HepG2 (cell line): ENCODE results near the gene DACT2. TPM values are rescaled to one million over a fixed set of nuclear protein-coding genes. Genes with fewer than 3 reads are reported as not detected.
A peak's percentile ranks its signal among the peaks of the same experiment; 100 is the strongest.

ENCODE experiments used
- BCL6 ChIP-seq: IDR thresholded peaks from 2 replicates; pipeline ENCODE4 v1.6.1; 2016; ENCODE audit warnings: missing genetic modification reagents, missing compliant biosample characterization
- DPF2 ChIP-seq: sonication (generic); formaldehyde crosslinking; IDR thresholded peaks from 2 replicates; pipeline ENCODE4 v1.4.0; 2020; ENCODE audit warnings: mild to moderate bottlenecking, low read depth, missing genetic modification reagents, borderline replicate concordance
- HMG20A ChIP-seq: IDR thresholded peaks from 2 replicates; pipeline ENCODE4 v1.6.1; 2016; ENCODE audit warnings: borderline replicate concordance
- HNRNPL ChIP-seq: fragments of 200-400 bp; formaldehyde crosslinking; IDR thresholded peaks from 2 replicates; pipeline ENCODE4 v1.6.1; 2017; ENCODE audit warnings: mild to moderate bottlenecking, low read depth, low read length
- KDM3A ChIP-seq: IDR thresholded peaks from 2 replicates; pipeline ENCODE4 v1.6.1; 2018; ENCODE audit warnings: low read depth, missing compliant biosample characterization
- MBNL3 ChIP-seq: fragments of 250-450 bp; sonication (Bioruptor Pico); conservative IDR thresholded peaks from 2 replicates; pipeline ENCODE4 v1.8.0; 2022; ENCODE audit warnings: mild to moderate bottlenecking, inconsistent platforms
- MTF2 ChIP-seq: sonication (generic); formaldehyde crosslinking; IDR thresholded peaks from 2 replicates; pipeline ENCODE4 v1.5.0; 2020; ENCODE audit warnings: missing genetic modification reagents, borderline replicate concordance
- PCBP2 ChIP-seq: fragments of 200-400 bp; formaldehyde crosslinking; optimal IDR thresholded peaks from 2 replicates; pipeline ENCODE3; 2018; ENCODE audit warnings: low read length, low read depth; ENCODE audit not compliant: poor library complexity, severe bottlenecking
- PHF21A ChIP-seq: sonication (generic); formaldehyde crosslinking; IDR thresholded peaks from 2 replicates; pipeline ENCODE4 v1.5.0; 2020; ENCODE audit warnings: mild to moderate bottlenecking, missing genetic modification reagents
- TEAD3 ChIP-seq: optimal IDR thresholded peaks from 2 replicates; pipeline ENCODE3; 2016; ENCODE audit warnings: borderline replicate concordance
- ZC3H4 ChIP-seq: sonication (generic); formaldehyde crosslinking; IDR thresholded peaks from 2 replicates; pipeline ENCODE4 v1.4.0; 2020; ENCODE audit warnings: missing genetic modification reagents, borderline replicate concordance
- ZFY ChIP-seq: sonication (generic); formaldehyde crosslinking; IDR thresholded peaks from 2 replicates; pipeline ENCODE4 v1.4.0; 2020; ENCODE audit warnings: missing genetic modification reagents
- ZKSCAN8 ChIP-seq: IDR thresholded peaks from 2 replicates; pipeline ENCODE4 v1.6.1; 2016; ENCODE audit warnings: borderline replicate concordance, missing genetic modification reagents, missing compliant biosample characterization
- ZNF235 ChIP-seq: sonication (generic); formaldehyde crosslinking; IDR thresholded peaks from 2 replicates; pipeline ENCODE4 v1.8.1; 2023; ENCODE audit warnings: mild to moderate bottlenecking, missing genetic modification reagents, borderline replicate concordance
- ZNF331 ChIP-seq: sonication (generic); formaldehyde crosslinking; IDR thresholded peaks from 2 replicates; pipeline ENCODE4 v1.4.0; 2020; ENCODE audit warnings: missing genetic modification reagents
- ZNF441 ChIP-seq: sonication (generic); formaldehyde crosslinking; IDR thresholded peaks from 2 replicates; pipeline ENCODE4 v1.7.0; 2021; ENCODE audit warnings: missing genetic modification reagents, borderline replicate concordance
- ZNF605 ChIP-seq: sonication (generic); formaldehyde crosslinking; IDR thresholded peaks from 2 replicates; pipeline ENCODE4 v1.8.0; 2022; ENCODE audit warnings: mild to moderate bottlenecking, missing genetic modification reagents
- polyA plus RNA-seq, 8 experiments: library from polyadenylated mRNA; depleted of rRNA in 3 of 8; stranded (reverse) in 7 of 8; unstranded in 1 of 8; fragments of >200 nt; fragmentation: Illumina TruSeq in 4 of 8; extraction: Trizol in 4 of 8; gene quantifications; 2 replicates each; pipeline versions ENCODE4 v1.2.1 to v1.2.3, GENCODE V29; 2011 to 2016; ENCODE audit warnings: low read depth in 4 of 8, missing spikeins in 1 of 8, mixed read lengths in 1 of 8; ENCODE audit not compliant: insufficient read depth in 1 of 8
- total RNA-seq, 5 experiments: library from RNA; depleted of rRNA; stranded (reverse); fragments of >200 nt; fragmentation: Illumina TruSeq; extraction: Trizol; gene quantifications; 2 replicates each; pipeline ENCODE4 v1.2.3, GENCODE V29; 2016; ENCODE audit warnings: low read depth in 1 of 5
- TF ChIP-seq, protein P1 (sequence below), 2 experiments: sonication (generic) in 1 of 2; formaldehyde crosslinking in 1 of 2; IDR thresholded peaks; 2 replicates each; pipeline versions ENCODE4 v1.4.0 to v1.6.1; 2018 to 2020; ENCODE audit warnings: missing genetic modification reagents in 2 of 2, borderline replicate concordance in 1 of 2, low read depth in 1 of 2, mild to moderate bottlenecking in 1 of 2, missing biosample characterization in 1 of 2
- TF ChIP-seq, protein P2 (sequence below): sonication (generic); formaldehyde crosslinking; IDR thresholded peaks from 2 replicates; pipeline ENCODE4 v1.4.0; 2020; ENCODE audit warnings: missing genetic modification reagents
- TF ChIP-seq, protein P3 (sequence below): sonication (generic); formaldehyde crosslinking; IDR thresholded peaks from 2 replicates; pipeline ENCODE4 v1.4.0; 2020; ENCODE audit warnings: missing genetic modification reagents

The DACT2 gene
- total and polyA plus RNA-seq, 2 of the 13 experiments (the other 11 are each of a cell fraction or from before 2014, with no cell fraction given): 0.15 TPM; not detected in 1

DNA sequence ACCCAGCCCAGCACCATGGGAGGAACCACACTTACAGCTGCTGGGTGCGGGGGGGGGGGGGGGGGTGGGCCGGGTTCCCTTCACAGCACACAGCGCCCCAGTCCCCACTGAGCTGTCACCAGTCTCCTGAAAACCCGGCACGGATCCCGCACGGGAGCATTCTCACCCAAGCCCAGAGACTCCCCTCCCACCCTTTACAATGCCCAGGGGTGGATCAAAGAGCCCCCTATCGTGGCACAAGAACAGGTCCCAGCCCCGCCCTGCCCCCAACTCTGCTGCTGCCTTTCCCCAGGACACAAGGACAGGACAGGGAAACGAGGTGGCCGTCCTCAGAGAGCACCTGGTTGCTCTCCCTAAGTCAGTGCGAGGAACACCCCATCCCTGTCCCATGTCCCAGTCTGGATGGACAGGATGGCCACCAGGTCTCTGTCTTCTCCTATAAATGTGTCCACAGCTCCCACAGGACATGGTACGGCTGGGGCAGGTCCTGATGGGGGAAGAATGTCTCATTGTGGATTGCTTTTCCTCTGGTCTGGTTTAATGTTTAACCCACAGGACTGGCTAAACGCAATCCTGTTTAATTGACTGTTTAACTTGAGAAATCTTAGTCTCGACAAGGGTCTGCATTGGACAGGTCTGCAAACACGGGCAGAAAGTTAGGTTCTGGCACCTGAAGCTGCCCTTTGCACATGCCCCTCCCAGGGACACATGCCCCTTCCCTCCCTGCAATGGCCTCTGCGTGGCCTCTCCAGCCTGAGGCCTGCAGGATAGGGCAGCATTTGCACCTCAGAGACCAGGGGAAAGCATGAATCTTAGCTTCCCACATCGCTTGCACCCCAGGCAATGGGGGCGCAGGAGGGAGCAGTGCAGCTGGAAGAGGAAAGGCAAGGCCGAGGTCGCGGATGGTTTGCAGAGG is 45.3 kb downstream of the DACT2 start (continued):
- TF ChIP-seq PHF21A: peak; percentile 86
- TF ChIP-seq, protein P1, sequence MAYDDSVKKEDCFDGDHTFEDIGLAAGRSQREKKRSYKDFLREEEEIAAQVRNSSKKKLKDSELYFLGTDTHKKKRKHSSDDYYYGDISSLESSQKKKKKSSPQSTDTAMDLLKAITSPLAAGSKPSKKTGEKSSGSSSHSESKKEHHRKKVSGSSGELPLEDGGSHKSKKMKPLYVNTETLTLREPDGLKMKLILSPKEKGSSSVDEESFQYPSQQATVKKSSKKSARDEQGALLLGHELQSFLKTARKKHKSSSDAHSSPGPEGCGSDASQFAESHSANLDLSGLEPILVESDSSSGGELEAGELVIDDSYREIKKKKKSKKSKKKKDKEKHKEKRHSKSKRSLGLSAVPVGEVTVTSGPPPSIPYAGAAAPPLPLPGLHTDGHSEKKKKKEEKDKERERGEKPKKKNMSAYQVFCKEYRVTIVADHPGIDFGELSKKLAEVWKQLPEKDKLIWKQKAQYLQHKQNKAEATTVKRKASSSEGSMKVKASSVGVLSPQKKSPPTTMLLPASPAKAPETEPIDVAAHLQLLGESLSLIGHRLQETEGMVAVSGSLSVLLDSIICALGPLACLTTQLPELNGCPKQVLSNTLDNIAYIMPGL (CRISPR knock-in tag; IDR thresholded peaks at IDR 0.05; ENCODE audit: borderline replicate concordance in 1 of 2, low read depth in 1 of 2): peak in 1 of 2 experiments; percentile 45; a peak in 1 of 4 replicates
- TF ChIP-seq ZNF331: peak; percentile 84
- TF ChIP-seq BCL6 (CRISPR knock-in tag): peak; percentile 93
- TF ChIP-seq DPF2 (CRISPR knock-in tag): peak; percentile 49; the same call in 1 of the 2 replicates
- no peak for TF ChIP-seq MBNL3 (CRISPR knock-in tag)
- no peak for TF ChIP-seq MTF2 (CRISPR knock-in tag)
- peak; percentile 82 for TF ChIP-seq TEAD3 (CRISPR knock-in tag)
- peak; percentile 36; the same call in 1 of the 2 replicates for TF ChIP-seq ZC3H4 (CRISPR knock-in tag)
- TF ChIP-seq, protein P2, sequence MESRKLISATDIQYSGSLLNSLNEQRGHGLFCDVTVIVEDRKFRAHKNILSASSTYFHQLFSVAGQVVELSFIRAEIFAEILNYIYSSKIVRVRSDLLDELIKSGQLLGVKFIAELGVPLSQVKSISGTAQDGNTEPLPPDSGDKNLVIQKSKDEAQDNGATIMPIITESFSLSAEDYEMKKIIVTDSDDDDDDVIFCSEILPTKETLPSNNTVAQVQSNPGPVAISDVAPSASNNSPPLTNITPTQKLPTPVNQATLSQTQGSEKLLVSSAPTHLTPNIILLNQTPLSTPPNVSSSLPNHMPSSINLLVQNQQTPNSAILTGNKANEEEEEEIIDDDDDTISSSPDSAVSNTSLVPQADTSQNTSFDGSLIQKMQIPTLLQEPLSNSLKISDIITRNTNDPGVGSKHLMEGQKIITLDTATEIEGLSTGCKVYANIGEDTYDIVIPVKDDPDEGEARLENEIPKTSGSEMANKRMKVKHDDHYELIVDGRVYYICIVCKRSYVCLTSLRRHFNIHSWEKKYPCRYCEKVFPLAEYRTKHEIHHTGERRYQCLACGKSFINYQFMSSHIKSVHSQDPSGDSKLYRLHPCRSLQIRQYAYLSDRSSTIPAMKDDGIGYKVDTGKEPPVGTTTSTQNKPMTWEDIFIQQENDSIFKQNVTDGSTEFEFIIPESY (CRISPR knock-in tag): no peak
- peak; percentile 28 for TF ChIP-seq PCBP2
- peak; percentile 47; the same call in 1 of the 2 replicates for TF ChIP-seq HMG20A
- TF ChIP-seq KDM3A: 0 out of 2 replicates have a peak, but pooled peaks have one; percentile 30
- peak; percentile 78 for TF ChIP-seq ZNF605 (CRISPR knock-in tag)
- no peak for TF ChIP-seq ZNF441 (CRISPR knock-in tag)
- TF ChIP-seq ZKSCAN8: peak; percentile 54; the same call in 1 of the 2 replicates
- TF ChIP-seq ZNF235 (CRISPR knock-in tag): no peak
- TF ChIP-seq, protein P3, sequence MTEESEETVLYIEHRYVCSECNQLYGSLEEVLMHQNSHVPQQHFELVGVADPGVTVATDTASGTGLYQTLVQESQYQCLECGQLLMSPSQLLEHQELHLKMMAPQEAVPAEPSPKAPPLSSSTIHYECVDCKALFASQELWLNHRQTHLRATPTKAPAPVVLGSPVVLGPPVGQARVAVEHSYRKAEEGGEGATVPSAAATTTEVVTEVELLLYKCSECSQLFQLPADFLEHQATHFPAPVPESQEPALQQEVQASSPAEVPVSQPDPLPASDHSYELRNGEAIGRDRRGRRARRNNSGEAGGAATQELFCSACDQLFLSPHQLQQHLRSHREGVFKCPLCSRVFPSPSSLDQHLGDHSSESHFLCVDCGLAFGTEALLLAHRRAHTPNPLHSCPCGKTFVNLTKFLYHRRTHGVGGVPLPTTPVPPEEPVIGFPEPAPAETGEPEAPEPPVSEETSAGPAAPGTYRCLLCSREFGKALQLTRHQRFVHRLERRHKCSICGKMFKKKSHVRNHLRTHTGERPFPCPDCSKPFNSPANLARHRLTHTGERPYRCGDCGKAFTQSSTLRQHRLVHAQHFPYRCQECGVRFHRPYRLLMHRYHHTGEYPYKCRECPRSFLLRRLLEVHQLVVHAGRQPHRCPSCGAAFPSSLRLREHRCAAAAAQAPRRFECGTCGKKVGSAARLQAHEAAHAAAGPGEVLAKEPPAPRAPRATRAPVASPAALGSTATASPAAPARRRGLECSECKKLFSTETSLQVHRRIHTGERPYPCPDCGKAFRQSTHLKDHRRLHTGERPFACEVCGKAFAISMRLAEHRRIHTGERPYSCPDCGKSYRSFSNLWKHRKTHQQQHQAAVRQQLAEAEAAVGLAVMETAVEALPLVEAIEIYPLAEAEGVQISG: peak; percentile 71
- peak; percentile 85; the same call in 1 of the 2 replicates for TF ChIP-seq HNRNPL
- TF ChIP-seq ZFY: peak; percentile 81
